Stimulated activated naive CD8-positive, alpha-beta T cell treated with anti-CD3 and anti-CD28 coated beads, Interleukin-15, Interleukin-2, amounts not matched to agents 100 U/mL and 50 U/mL, for 24 hours (primary cell): ENCODE data around the gene HMGB1.
"Not testable (repeated sequence)": the region's sequence is repeated elsewhere in the genome, so short reads cannot be mapped to it uniquely, and the experiment has no call there.

Experiments
- ATAC-seq: fragments of 150-1000 bp; cut with Tn5 transposase; one replicate; pipeline ENCODE4 v1.10.0; 2021
- DNase-seq: peaks from one replicate; pipeline ENCODE4 v3.0.0; 2021

Gene HMGB1

GRCh38 chr13:30466358-30466714 lies 600 bp upstream of the HMGB1 start:
- ATAC-seq = no peak
- peak; percentile 35 for DNase-seq

GRCh38 chr13:30465343-30465592 lies 468 bp downstream of the HMGB1 start:
- ATAC-seq (no peak), DNase-seq (no peak)

- peak; percentile 48 for ATAC-seq
- DNase-seq = peak; percentile 79
Measured at GRCh38 chr13:30464496-30465342, 1.0 kb downstream of the HMGB1 start.

GRCh38 chr13:30463787-30464495 lies 1.8 kb downstream of the HMGB1 start:
- peak; percentile 21 for ATAC-seq
- peak; percentile 74 for DNase-seq

- ATAC-seq, DNase-seq: not testable (repeated sequence)
Measured at GRCh38 chr13:30461279-30462066, 4.3 kb downstream of the HMGB1 start.

GRCh38 chr13:30457306-30457891 lies 8.3 kb downstream of the HMGB1 start:
- DNase-seq (no peak), ATAC-seq (no peak)

- ATAC-seq = no peak
- no peak for DNase-seq
Measured at GRCh38 chr13:30456290-30456689, 9.4 kb downstream of the HMGB1 start.

GRCh38 chr13:30454991-30455390 lies 10.7 kb downstream of the HMGB1 start:
- no peak for ATAC-seq
- DNase-seq = no peak

- DNase-seq = no peak
- ATAC-seq = peak; percentile 23
Measured at GRCh38 chr13:30453727-30454126, 12.0 kb downstream of the HMGB1 start.

GRCh38 chr13:30451476-30451875 lies 14.3 kb downstream of the HMGB1 start:
- DNase-seq, ATAC-seq: not testable (repeated sequence)

- DNase-seq (no peak), ATAC-seq (no peak)
Measured at GRCh38 chr13:30450066-30450465, 15.7 kb downstream of the HMGB1 start.

- ATAC-seq = no peak
- no peak for DNase-seq
Measured at GRCh38 chr13:30448441-30448840, 17.3 kb downstream of the HMGB1 start.

- DNase-seq (no peak), ATAC-seq (no peak)
Measured at GRCh38 chr13:30446126-30446500, 19.6 kb downstream of the HMGB1 start.

- ATAC-seq = no peak
- no peak for DNase-seq
Measured at GRCh38 chr13:30443957-30444404, 21.8 kb downstream of the HMGB1 start.

- ATAC-seq, DNase-seq: not testable (repeated sequence)
Measured at GRCh38 chr13:30443491-30443890, 22.2 kb downstream of the HMGB1 start.

- DNase-seq (no peak), ATAC-seq (no peak)
Measured at GRCh38 chr13:30442926-30443325, 22.8 kb downstream of the HMGB1 start.

- DNase-seq (no peak), ATAC-seq (peak; percentile 66)
Measured at GRCh38 chr13:30440910-30441703, 24.6 kb downstream of the HMGB1 start.

GRCh38 chr13:30438286-30438685 lies 27.4 kb downstream of the HMGB1 start:
- no peak for DNase-seq

GRCh38 chr13:30437177-30437576 lies 28.6 kb downstream of the HMGB1 start:
- ATAC-seq (no peak), DNase-seq (no peak)

More at GRCh38 chr13:30438286-30438685, 27.4 kb downstream of the HMGB1 start:
- ATAC-seq = no peak

- DNase-seq (no peak), ATAC-seq (no peak)
Measured at GRCh38 chr13:30435911-30436451, 29.8 kb downstream of the HMGB1 start.

- ATAC-seq (peak; percentile 42), DNase-seq (no peak)
Measured at GRCh38 chr13:30431269-30431940, 34.3 kb downstream of the HMGB1 start.
